Measurements from ENCODE around the gene TRHDE.
"Not testable (repeated sequence)": the region's sequence is repeated elsewhere in the genome, so short reads cannot be mapped to it uniquely, and the experiment has no call there.

The TRHDE gene

GRCh38 chr12:72605975-72606374 is 333.8 kb downstream of the TRHDE start:
- no peak for DNase-seq (ENCODE audit: low read depth in 1 of 2, low spot score in 1 of 2)

DNA sequence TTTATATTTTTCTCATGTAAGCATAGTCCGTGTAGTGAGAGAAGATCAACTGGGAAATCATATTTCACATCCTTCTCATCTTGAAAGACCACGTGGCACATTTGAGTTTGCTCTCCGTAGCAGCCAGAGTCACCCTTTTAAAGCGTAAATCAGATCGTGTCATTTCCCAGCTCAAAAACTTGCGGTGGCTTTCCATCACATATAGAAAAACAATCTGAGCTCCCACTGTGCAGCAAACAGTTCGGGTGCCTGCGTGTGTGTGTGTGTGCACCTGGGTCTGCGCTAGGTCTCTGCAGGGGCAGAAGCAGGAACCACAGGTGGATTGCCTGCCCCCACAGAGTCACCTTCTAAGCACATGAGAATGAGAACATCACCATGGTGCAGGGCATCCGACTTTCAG is 338.2 kb downstream of the TRHDE start:
- DNase-seq (ENCODE audit: low read depth in 1 of 2, low spot score in 1 of 2), result no peak

DNA sequence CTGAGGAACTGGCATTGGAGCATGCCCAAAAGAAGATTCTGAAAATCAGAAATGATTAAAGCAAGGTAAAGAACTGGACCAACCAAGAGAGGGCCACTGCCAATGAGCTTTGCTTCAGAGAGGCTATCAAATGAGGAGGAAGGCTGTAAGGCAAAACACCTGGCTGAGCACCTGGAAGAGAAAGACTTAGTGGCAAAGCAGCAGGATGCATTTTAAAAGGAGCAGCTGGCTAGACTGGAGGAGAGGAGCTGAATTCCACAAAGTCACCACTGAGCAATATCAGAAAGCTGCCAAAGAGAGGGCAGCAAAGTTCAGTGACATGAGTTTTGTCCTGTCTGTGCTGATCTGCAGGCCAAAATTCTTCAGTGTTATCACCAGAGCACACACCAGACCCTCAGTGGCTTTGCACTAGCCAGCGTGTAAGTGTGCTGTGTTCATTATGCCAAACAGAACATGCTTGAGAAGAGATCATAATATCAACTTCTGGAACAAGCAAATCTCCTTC is 338.7 kb downstream of the TRHDE start:
- no peak for DNase-seq (ENCODE audit: low read depth in 1 of 2, low spot score in 1 of 2)

DNA sequence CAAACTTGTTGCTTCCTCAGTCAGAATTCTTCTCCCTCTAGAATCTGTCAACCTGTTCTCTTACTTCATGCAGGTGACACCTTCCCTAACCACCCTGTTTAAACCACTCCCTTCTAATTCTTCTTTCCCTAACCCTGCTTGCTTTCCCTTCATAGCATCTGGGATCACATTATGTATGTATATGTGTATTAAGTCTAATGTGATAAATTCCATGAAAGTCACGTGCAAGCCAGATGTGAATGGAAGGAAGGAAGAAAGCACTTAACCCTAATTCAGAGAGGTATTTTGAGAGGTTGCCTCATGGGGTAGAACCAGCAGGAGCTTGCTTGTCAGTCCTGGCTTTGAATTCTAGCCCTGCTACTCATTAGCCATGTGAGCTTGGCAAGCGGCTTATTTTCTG is 340.0 kb downstream of the TRHDE start:
- no peak for DNase-seq (ENCODE audit: low read depth in 1 of 2, low spot score in 1 of 2)

- DNase-seq (ENCODE audit: low read depth in 1 of 2, low spot score in 1 of 2), result no peak
Observed at GRCh38 chr12:72618764-72619163, 346.6 kb downstream of the TRHDE start.

DNA sequence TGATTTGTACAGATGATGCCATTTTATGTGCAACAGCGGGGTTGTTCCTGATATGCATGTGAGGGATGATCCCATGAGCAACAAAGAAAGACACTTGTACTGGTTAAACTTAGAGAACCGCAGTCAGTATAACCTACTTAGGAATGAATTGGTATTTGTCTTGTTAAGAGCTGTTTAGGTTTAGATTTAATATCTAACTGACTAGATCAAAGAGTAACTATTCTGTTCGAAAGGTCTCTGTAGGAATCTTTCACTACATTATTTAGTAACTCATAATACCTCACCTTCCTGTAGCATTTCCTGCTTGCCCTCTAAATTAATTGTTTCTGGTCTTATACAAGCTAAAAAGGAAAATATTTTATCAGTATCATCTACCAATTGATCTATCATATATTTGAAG is 350.4 kb downstream of the TRHDE start:
- DNase-seq (ENCODE audit: low read depth in 1 of 2, low spot score in 1 of 2), result no peak

GRCh38 chr12:72631926-72632685 is 359.9 kb downstream of the TRHDE start:
- no peak for DNase-seq (ENCODE audit: low read depth in 1 of 2, low spot score in 1 of 2)

- DNase-seq (ENCODE audit: low read depth in 1 of 2, low spot score in 1 of 2), result no peak
Observed at GRCh38 chr12:72642706-72643105, 370.5 kb downstream of the TRHDE start.

GRCh38 chr12:72647139-72647538 is 375.0 kb downstream of the TRHDE start:
- no peak for DNase-seq (ENCODE audit: low read depth in 1 of 2, low spot score in 1 of 2)

DNA sequence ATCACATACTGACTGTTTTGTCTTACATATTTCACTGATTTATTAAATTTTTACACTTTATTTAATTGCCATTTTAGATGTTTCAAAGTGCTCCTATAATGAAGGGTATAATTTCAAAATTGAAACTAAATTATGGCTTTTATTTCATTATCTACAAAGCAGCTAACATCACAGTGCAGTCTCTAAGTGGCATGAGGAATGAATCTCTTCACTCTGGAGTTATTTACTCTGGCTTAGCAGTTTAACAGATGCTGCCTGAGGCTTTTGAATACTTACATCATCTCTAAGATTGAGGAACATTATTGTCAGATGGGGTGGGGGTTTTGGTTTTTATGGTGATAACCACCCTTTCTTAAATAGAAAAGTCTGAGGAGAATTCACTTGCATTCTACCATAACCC is 386.4 kb downstream of the TRHDE start:
- no peak for DNase-seq (ENCODE audit: low read depth in 1 of 2, low spot score in 1 of 2)

DNA sequence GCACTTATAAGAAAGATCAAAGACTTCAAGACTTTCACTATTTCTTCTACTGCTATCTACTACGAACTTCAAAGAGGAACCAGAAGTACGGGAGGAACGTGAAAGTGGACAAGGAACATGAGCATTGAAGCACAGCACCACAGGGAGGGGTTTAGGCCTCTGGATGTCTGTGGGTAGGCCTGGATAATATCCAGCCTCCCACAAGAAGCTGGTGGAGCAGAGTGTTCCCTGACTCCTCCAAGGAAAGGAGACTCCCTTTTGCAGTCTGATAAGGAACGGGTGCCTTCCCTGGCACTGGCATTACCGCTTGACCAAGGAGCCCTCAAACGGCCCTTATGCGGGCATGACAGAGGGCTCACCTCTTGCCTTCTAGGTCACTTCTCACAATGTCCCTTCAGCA is 388.0 kb downstream of the TRHDE start:
- not testable (repeated sequence) for DNase-seq (ENCODE audit: low read depth in 1 of 2, low spot score in 1 of 2)

GRCh38 chr12:72673853-72674252 is 401.7 kb downstream of the TRHDE start:
- no peak for DNase-seq (ENCODE audit: low read depth in 1 of 2, low spot score in 1 of 2)

DNA sequence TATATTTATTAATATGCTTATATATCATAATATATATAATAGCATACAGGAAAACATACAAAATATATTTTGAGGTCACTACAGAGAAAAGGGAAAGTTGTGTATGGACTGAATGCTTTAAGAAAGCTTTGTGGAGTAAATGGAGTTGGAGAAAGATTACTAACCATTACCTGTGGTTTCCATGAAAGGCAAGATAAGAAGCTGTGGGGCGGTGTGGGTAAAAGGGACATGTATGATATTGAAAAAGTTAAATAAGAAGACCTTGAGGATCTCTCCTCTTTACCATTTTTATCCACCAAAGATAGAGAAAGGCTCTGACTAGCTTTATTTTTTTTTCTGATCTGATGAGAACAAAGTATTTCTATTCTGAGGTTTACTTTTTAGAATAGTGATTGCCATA is 404.4 kb downstream of the TRHDE start:
- no peak for DNase-seq (ENCODE audit: low read depth in 1 of 2, low spot score in 1 of 2)

DNA sequence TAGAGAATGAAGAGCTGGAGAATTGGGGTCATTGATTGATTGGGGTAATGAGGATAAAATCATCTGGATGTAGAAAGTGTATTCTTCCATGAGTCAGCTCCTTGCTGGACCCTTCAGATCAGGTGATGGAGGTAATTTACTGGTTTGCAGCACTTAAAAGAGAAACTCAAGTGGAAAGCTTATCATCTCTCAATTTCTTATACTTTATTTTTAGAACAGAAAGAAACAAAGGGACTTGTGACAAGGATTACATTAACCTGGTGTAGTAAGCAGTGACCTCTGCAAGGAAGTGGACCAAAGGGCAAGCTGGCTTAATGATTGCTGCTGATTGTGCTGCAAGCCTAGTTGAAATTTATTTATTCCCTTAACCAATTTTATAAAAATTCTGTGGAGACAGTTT is 405.0 kb downstream of the TRHDE start:
- DNase-seq (ENCODE audit: low read depth in 1 of 2, low spot score in 1 of 2), result no peak

GRCh38 chr12:72677846-72678245 is 405.7 kb downstream of the TRHDE start:
- no peak for DNase-seq (ENCODE audit: low read depth in 1 of 2, low spot score in 1 of 2)

DNA sequence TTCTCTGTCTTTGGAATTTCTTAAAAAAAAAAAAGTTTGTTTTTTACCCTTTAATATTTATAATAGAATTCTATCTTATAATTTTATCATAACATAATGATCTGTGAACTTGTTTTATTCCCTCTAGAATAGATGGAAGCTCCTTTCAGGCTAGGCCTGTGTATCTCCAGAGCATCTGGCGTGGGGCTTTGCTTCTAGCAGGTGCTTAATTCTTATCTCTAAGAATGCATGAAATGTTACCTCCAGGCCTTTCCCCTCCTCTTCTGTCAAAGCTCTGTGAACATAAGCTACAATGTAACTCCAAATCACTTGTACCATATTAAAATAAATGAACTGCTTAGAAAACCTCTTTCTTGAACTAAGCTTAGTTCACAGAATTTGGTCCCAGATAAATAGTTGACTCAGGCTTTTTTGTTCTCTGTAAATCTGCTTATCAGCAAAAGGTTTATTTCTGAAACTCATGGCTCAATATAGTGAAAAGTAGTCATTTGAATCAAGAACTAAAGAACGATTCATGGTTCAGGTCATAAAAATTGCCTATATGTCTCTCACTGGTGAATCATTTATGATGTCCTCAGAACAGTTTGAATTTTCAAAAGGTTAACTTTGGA is 407.1 kb downstream of the TRHDE start:
- no peak for DNase-seq (ENCODE audit: low read depth in 1 of 2, low spot score in 1 of 2)

DNA sequence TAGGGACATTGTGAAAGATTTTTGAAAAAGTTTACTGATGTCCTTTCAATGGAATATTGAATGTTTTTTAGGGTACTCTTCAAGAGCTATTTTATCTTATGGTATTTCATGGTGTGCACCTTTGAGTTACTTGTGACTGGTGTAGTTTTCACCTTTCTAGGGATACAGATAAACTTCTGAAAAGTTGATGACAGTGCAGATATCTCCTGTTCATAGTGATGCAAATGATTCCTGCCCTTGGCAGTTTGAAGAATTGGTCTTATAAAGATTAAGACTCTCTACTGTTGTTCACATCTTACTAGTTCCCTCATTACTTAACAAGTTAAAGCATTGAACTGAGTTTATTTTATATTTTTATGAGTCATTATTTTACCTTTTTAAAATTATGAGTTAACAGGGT is 408.9 kb downstream of the TRHDE start:
- DNase-seq (ENCODE audit: low read depth in 1 of 2, low spot score in 1 of 2), result no peak

- DNase-seq (ENCODE audit: low read depth in 1 of 2, low spot score in 1 of 2), result no peak
Observed at GRCh38 chr12:72684491-72684890, 412.3 kb downstream of the TRHDE start.

GRCh38 chr12:72692338-72692737 is 420.2 kb downstream of the TRHDE start:
- DNase-seq (ENCODE audit: low read depth in 1 of 2, low spot score in 1 of 2), result no peak

- no peak for DNase-seq (ENCODE audit: low read depth in 1 of 2, low spot score in 1 of 2)
Observed at GRCh38 chr12:72694193-72694592, 422.0 kb downstream of the TRHDE start.

DNA sequence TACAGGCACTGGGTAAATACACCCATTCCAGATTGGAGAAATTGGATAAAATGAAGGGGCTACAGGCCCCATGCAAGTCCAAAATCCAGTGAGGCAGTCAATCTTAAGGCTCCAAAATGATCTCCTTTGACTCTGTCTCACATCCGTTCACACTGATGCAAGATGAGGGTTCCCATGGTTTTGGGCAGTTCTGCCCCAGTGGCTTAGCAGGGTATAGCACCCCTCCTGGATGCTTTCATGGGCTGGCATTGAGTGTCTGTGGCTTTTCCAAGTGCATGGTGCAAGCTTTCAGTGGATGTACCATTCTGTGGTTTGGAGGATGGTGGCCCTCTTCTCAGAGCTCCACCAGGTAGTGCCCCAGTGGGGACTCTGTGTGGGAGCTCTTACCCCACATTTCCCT is 427.2 kb downstream of the TRHDE start:
- DNase-seq (ENCODE audit: low read depth in 1 of 2, low spot score in 1 of 2), result no peak

DNA sequence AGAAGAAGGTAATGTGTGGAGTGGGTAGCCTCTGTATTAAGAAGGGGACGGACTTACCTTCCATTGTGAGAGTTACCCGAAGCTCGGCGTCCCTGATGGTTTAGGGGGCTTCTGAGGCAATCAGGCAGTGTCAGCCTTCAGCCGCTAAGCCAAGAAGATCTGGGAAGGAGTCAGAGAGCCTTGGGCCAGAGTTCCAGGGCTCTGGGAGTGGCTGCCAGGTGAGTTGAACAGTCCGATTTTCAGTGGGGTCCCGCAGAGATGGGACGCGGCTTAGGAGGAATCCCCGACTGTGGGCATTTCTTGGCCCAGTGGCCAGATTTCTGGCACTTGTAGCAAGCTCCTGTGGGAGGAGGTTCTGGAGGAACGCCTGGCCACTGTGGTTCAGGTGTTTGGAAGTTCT is 439.9 kb downstream of the TRHDE start:
- not testable (repeated sequence) for DNase-seq (ENCODE audit: low read depth in 1 of 2, low spot score in 1 of 2)

- DNase-seq (ENCODE audit: low read depth in 1 of 2, low spot score in 1 of 2), result no peak
Observed at GRCh38 chr12:72716221-72716620, 444.1 kb downstream of the TRHDE start.
